Measurements from ENCODE around the gene BRAP.
A peak's percentile ranks its signal among the peaks of the same experiment; 100 is the strongest.
"Not testable (repeated sequence)": the region's sequence is repeated elsewhere in the genome, so short reads cannot be mapped to it uniquely, and the experiment has no call there.

Gene BRAP, protein sequence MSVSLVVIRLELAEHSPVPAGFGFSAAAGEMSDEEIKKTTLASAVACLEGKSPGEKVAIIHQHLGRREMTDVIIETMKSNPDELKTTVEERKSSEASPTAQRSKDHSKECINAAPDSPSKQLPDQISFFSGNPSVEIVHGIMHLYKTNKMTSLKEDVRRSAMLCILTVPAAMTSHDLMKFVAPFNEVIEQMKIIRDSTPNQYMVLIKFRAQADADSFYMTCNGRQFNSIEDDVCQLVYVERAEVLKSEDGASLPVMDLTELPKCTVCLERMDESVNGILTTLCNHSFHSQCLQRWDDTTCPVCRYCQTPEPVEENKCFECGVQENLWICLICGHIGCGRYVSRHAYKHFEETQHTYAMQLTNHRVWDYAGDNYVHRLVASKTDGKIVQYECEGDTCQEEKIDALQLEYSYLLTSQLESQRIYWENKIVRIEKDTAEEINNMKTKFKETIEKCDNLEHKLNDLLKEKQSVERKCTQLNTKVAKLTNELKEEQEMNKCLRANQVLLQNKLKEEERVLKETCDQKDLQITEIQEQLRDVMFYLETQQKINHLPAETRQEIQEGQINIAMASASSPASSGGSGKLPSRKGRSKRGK

DNA sequence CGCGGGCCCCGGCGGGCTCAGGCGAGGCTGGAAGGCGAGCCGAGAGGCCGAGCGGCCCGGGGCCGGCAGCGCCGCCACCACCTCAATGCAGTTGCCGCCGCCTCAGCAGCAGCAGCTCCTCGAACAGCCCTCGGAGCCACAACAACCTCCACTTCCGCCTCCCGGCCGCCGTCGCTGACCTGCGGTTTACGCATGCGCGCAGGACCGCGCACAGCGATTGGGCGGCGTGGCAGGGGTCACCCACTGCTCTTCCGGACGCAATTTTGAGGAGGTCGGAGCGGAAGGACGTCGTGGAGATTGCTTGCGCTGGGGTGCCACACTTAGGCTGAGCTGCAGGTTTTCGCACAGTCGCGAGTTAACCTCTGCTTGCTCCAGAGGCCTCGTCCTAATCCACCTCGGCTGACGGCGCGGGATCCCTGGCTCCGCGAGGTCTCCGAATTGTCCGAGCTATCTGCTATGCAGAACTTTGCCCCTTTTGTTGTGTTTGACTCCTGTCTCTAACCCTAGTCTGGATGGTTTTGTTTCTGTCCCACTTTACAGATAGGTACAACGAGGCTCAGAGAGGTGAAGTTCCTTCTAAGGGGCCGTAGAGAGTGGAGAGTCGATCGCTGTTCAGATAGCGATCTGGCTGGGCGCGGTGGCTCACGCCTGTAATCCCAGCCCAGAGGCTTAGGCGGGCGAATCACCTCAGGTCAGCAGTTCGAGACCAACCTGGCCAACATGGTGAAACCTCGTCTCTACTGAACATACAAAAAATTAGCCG lies at the start of gene BRAP, which contains the start of gene ACAD10:
Gene BRAP, minus strand, starts transcription at position 146 of the 763 bp plus-strand sequence. CDS start 164 bp downstream, outside the sequence.
Gene ACAD10, plus strand, starts transcription at position 243 of the 763 bp plus-strand sequence. CDS start 6,657 bp downstream, outside the sequence.
- peak; percentile 90 to 93 for DNase-seq

DNA sequence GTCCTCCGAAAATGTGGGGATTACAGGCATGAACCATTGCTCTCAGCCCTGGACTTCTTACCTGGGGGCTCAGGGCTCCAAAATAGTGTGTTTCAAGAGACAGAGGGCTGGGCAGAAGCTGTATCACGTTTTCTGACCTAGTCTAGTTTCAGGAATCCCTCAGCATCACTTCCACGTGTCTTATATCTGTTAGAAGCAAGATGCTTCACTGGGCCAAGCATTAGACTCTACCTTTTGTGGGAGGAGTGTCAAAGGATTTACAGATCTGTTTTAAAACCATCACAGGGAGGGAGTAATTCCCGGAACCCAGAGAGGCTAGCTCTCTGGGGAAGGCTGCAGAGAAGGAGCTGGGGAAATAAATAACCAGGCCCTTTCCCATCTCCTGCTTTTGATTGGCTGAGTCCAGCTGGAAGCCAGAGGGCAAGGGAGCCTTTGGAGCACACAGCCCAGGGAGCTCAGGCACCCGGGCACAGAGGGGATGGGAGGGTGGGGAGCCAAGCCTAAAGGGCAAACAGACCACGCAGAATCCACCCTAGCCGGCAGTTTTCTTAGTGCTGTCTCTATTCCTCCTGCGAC lies 47.7 kb upstream of the BRAP start:
- DNase-seq = no peak

DNA sequence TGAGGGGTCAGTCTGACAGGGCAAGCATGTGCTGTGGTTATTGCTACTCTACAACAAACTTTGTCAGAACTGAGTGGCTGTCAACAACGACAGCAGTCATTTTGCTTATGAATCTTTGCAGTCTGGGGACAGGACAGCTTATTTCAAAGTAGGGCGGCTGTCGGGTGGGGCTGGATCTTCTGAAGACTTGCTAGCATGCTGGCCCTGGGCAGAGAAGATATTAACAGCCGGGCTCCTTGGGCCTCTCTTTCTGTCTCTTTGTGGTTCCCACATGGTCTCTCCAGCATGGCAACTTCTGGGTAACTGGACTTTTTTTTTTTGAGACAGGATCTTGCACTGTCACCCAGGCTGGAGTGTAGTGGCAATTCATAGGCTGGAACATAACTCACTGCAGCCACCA lies 47.0 kb upstream of the BRAP start:
- DNase-seq = no peak

DNA sequence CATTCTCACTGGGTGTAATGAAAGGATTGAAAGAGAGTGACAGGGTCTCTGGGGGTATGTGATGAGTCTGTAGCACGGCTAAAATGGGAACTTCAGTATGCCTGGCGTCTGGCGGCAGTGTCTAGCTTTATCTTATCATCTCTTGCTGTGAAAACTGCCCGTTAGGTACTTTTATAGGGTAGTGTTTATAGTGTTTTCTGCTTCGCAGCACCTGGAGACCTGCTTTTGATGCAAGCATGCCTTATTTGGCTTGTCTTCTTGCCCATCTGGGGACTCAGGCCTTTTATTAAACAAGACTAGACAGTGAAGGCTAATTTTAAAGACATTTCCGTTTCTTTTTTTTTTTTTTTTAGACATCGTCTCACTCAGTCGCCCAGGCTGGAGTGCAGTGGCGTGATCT lies 44.7 kb upstream of the BRAP start:
- DNase-seq = no peak

DNA sequence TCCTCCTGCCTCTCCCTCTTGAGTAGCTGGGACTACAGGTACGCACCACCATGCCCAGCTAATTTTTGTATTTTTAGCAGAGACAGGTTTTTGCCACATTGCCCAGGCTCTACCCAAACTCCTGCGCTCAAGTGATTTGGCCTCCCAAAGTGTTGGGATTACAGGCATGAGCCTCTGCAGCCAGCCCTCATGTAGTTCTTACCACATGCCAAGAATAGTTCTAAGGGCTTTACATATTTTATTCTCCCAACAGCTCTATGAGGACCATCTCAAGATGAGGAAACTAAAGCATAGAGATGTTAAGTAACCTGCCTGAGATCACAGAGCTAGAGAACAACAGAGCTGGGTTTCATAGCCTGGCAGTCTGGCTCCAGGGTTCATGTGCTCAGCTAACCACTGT lies 43.0 kb upstream of the BRAP start:
- no peak for DNase-seq

DNA sequence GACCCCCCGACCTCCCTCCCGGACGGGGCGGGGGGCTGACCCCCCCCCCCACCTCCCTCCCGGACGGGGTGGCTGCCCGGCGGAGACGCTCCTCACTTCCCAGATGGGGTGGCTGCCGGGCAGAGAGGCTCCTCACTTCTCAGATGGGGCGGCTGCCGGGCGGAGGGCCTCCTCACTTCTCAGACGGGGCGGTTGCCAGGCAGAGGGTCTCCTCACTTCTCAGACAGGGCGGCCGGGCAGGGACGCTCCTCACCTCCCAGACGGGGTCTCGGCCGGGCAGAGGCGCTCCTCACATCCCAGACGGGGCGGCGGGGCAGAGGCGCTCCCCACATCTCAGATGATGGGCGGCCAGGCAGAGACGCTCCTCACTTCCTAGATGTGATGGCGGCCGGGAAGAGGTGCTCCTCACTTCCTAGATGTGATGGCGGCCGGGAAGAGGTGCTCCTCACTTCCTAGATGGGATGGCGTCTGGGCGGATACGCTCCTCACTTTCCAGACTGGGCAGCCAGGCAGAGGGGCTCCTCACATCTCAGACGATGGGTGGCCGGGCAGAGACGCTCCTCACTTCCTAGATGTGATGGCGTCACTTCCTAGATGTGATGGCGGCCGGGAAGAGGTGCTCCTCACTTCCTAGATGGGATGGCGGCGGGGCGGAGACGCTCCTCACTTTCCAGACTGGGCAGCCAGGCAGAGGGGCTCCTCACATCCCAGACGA lies 38.0 kb upstream of the BRAP start:
- DNase-seq = not testable (repeated sequence)

DNA sequence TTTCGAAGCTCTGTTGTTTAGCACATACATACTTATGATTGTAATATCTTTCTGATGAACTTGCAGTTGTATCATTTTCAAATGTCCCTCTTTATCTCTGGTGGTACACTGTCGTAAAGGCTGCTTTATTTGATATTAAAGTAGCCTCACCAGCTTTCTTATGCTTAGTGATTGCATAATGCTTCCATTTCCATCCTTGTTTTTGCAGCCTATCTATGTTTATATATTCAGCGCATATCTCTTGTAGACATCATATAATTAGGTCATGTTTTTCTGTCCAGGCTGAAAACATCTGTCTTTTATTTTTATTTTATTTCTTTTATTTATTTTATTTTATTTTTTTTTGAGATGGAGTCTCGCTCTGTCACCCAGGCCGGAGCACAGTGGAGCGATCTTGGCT lies 34.7 kb upstream of the BRAP start:
- no peak for DNase-seq

DNA sequence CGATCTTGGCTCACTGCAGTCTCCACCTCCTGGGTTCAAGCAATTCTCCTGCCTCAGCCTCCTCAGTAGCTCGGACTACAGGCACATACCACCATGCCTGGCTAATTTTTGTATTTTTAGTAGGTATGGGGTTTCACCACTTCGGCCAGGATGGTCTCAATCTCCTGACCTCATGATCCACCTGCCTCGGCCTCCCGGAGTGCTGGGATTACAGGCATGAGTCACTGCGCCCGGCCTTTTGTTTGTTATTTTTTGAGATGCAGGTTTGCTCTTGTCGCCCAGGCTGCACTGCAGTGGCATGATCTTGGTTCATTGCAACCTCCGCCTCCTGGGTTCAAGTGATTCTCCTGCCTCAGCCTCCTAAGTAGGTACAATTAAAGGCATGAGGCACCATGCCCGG lies 33.6 kb upstream of the BRAP start:
- DNase-seq = not testable (repeated sequence)

DNA sequence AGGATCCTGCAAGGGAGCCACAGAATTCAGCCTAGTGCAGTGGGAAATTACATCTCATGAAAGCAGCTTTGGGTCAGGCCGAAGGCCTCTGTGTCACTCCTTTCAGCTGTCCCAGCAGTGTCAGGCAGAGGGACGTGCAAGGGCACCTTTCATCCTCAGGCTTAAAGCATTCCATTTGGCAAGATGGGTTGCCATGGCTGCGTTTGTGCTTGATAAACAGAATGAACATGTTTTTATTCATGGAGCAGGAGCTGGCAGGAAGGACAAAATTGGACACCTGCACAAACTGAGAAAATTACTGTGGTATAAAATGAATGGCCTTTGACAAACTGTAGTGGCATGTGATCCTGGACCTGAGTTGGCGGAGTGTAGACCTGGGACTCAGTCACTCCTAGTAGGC lies 29.5 kb upstream of the BRAP start:
- peak; percentile 41 to 67 for DNase-seq

DNA sequence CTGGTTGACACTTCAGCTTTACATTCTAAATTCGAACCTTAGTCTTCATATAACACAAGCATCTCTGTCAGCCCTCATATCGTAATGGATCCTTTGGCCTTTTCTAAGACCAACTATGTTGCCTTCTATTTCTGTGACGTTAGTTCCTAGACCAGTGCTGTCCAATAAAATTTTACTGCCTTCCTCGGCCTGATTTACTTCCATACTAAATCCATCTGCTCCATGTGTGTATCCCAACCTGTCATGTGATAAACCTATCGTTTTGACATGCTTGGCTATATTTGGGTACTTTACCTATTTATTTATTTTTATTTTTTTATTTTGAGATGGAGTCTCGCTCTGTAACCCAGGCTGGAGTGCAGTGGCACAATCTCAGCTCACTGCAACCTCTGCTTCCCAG lies 20.4 kb upstream of the BRAP start:
- DNase-seq = no peak

DNA sequence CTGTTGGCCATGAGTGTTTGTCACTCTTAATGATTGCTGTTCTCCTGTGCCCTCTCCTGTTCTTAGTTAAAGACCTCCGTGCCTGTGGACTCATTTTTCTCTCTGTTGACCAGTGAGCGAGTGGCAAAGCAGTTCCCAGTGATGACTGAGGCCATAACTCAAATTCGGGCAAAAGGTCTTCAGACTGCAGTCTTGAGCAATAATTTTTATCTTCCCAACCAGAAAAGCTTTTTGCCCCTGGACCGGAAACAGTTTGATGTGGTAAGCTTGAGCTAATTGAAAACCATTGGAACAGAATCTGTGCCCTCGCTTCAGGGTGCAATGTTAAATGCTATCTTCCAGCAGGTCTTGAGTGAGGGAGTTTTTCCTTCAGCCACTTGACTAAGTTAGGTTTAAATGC lies 19.9 kb upstream of the BRAP start:
- DNase-seq = no peak

DNA sequence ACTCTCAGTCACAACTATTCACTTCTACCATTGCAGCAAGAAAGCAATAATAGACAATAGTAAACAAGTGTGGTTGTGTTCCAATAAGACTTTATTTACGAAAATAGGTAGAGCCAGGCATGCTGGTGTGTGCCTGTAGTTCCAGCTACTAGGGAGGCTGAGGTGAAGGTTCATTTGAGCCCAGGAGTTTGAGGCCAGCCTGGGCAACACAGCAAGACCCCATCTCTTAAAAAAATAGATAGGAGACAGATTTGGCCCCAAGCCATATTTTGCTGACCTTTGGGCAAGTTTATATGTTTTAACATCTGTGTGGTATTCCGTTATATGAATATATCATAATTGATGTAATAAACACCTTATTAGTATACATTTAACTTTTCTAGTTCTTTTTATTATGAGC lies 14.2 kb upstream of the BRAP start:
- no peak for DNase-seq

DNA sequence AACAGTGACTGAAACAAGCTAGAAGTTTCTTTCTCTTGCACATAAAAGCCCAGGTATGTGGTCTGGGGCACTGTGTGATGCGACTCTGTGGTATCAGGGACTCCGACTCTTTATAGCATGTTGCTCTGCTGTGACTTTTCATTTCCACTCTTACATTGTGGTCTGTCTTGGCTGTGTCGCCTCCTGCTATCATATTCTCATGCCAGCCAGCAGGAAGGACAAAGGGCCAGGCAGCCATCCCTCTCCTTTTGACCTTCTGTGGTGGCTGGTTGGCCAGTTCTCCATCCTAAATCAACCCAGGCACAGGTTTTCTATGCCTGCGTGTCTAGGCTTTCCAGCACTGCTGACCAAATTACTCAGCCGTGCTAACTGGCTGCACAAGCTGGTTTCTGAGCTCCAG lies 8.1 kb upstream of the BRAP start:
- DNase-seq = no peak

DNA sequence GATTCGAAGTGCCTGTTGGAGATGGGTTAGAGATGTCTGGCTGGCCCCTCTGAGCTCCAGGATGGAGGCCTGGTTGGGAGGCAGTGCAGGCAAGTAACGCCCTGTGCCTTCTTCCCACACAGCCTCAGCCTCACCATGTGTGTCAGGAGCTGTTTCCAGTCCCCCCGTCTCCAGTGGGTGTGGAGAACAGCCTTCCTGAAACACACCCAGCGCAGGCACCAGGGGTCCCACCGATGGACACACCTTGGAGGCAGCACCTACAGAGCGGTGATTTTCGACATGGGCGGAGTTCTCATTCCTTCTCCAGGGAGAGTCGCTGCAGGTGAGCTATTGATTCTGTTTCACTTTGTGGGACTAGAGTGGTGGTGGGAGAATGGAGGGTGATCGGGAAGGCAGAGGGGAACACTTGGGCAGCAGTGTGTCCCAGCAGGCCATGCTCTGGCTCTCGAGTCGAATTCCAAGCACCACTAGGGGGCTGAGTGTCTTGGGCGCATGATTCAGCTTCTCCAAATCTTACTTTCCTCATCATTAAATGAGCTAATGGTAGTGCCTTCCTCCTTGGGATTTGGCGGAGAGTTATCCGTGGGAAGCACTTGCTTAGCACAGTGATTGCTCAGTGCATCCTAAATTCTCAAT lies 6.9 kb upstream of the BRAP start:
- DNase-seq = no peak

DNA sequence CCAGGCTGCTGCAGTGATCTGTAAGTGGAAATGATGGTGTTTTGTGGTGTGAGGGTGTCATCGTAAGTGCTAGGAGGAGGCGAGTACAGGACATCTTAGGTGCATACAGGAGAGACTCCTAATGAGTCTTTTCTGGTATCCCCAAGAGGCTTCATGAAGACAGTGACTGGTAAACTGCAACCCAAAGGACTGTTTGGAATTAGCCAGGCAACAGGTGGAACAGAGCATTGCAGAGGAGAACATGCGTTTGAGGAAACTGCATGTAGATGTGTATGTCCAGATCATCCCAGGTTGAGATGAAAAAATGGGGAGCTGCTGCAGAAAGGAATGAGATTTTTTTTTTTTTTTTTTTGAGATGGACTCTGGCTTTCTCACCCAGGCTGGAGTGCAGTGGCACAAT lies 5.5 kb upstream of the BRAP start:
- no peak for DNase-seq

DNA sequence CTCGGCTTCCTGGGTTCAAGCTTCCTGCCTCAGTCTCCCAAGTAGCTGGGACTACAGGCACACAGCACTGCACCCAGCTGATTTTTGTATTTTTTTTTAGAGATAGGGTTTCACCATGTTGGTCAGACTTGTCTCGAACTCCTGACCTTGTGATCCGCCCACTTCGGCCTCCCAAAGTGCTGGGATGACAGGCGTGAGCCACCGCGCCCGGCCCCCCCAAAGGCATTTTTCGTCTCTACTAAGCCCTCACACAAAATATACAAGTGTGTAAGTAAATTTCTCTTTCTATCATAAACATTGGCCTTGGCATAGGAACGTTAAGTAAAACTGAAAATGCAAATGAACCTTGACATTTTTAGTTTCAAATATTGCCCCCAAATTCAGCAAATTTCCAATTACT lies 2.2 kb upstream of the BRAP start:
- no peak for DNase-seq

DNA sequence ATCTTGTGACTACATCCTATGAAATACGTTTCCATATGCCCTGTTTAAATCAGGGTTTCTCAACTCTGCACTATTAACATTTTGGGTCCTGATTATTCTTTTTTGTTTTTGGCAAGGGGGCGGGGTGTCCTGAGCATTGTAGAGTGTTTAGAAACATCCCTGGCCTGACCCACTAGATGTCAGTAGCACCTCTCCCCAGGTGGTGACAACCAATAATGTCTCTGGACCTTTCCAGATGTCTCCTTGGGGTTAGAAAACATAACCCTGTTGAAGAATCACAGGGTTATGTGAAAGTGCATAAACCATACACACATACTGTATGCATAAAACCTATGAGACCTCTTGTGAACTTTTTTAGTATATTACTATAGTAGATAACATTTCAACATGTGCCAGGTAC lies 1.5 kb upstream of the BRAP start:
- no peak for DNase-seq

DNA sequence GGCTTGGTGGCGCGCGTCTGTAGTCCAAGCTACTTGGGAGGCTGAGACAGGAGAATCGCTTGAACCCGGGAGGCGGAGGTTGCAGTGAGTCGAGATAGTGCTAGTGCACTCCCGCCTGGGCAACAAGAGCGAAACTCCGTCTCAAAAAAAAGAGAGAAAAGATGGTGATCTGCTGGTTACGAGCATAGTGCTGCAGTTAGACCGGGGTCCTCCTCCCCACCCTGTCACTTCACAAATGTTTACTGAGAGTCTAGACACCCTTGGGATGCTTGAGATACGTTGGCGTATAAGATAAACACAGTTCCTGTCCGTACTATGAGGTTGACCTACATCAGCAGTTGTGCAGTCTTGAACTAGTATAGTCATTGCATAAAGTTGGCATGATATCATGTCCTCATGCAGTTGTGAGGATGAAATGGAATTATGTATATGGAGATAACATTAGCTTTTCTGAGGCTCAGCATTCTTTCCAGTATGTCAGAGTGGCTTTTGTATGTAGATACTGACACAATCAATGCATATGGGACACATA lies 884 bp upstream of the BRAP start:
- no peak for DNase-seq

DNA sequence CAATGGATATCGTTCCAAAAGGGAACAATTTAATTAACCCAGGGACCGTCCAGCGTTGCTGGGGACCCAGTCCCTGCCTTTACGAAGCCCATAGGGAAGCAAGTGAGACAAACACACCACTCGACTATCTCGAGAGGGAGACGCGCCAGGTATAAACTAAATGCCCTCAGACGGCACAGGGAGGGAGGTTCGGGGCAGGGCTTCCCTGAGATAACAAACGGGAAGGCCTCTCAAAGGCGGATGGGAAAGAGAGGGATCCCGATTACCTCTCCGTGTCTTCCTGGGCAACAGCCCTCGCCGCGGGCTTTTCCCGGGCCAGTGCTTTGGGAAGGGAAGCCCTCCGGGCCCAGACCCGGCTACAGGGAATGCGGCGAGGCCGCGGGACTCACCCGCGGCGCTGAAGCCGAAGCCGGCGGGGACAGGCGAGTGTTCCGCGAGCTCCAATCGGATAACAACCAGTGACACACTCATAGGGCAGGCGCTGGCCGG lies 390 bp downstream of the BRAP start:
- DNase-seq = no peak

DNA sequence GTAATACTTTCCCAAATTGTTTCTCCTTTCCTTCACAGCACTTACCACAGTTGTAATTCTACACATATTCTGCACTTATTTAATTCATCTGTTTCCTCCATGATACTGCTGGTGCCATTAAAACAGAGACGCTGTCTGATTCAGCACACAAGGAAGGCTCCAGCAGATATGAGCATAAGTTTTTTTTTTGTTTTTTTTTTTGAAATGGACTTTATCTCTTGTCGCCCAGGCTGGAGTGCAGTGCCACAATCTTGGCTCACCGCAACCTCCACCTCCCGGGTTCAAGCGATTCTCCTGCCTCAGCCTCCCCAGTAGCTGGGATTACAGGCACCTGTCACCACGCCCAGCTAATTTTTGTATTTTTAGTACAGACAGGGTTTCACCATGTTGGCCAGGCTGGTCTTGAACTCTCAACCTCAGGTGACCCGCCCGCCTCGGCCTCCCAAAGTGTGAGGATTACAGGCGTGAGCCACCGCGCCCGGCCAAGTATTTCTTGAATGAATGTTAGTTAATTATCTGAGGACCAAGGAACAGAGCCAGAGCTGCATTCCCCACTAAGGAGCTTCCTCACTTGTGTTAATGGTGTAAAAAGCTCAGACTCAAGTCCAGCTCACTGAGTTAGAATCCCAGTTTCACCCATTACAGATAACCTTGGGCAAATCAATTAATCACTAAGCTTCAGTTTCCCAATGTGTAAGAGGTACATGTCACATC lies 1.1 kb downstream of the BRAP start:
- not testable (repeated sequence) for DNase-seq

DNA sequence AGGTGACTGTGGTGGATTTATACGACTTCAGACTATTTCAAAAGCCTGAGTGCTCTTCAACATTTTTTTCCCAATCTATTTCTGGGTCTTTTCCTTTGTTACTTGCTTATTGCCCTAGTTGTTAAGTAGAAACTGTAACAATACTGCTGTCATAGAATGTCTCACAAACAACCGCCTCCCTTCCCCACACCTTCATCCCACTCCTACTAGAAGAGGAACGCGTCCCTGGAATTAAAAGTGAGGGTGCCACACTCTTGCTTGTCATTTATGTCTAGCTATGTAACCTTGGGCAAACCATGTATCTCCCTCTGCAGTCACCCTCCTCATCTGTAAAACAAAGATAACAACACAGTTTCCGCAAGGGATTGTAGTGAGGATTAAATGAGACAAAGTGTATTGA lies 8.6 kb downstream of the BRAP start:
- DNase-seq = no peak
